Neural cell (in vitro differentiated cells): ENCODE measurements around the gene ERP44.

ENCODE experiments used
- CTCF ChIP-seq: fragments of 450-650 bp; IDR thresholded peaks from 2 replicates; pipeline ENCODE4 v1.5.1; 2014; ENCODE audit warnings: antibody characterized with exemption, mild to moderate bottlenecking, moderate library complexity; ENCODE audit not compliant: poor library complexity, severe bottlenecking
- EP300 ChIP-seq: fragments of 450-650 bp; conservative IDR thresholded peaks from 2 replicates; pipeline ENCODE4 v1.6.1; 2014; ENCODE audit warnings: antibody characterized with exemption, mild to moderate bottlenecking, moderate library complexity; ENCODE audit not compliant: poor library complexity, severe bottlenecking
- EZH2 ChIP-seq: fragments of 200-600, 300-800 bp; shearing (Covaris generic), sonication (generic); IDR thresholded peaks from 2 replicates; pipeline ENCODE4 v1.6.1; 2014; ENCODE audit warnings: antibody characterized with exemption, low read length, borderline replicate concordance, mild to moderate bottlenecking; ENCODE audit not compliant: insufficient read depth, poor library complexity, severe bottlenecking
- MXI1 ChIP-seq: fragments of 450-650 bp; conservative IDR thresholded peaks from 2 replicates; pipeline ENCODE4 v1.6.1; 2014; ENCODE audit warnings: antibody characterized with exemption, mild to moderate bottlenecking; ENCODE audit not compliant: poor library complexity, severe bottlenecking
- POLR2AphosphoS5 ChIP-seq: IDR thresholded peaks from 2 replicates; pipeline ENCODE4 v1.6.1; 2012
- RAD21 ChIP-seq: fragments of 450-650 bp; conservative IDR thresholded peaks from 2 replicates; pipeline ENCODE4 v1.6.1; 2014; ENCODE audit warnings: antibody characterized with exemption, mild to moderate bottlenecking, moderate library complexity
- REST ChIP-seq: IDR thresholded peaks from 2 replicates; pipeline ENCODE4 v1.6.1; 2012; ENCODE audit warnings: borderline replicate concordance
- SMC3 ChIP-seq: fragments of 450-650 bp; conservative IDR thresholded peaks from 2 replicates; pipeline ENCODE4 v1.6.1; 2014; ENCODE audit warnings: antibody characterized with exemption, mild to moderate bottlenecking, moderate library complexity; ENCODE audit not compliant: poor library complexity

- TF ChIP-seq CTCF (no peak), EP300 (no peak), POLR2AphosphoS5 (no peak), SMC3 (no peak), REST (no peak), RAD21 (no peak), MXI1 (no peak), EZH2 (no peak)
These were observed 12.4 kb upstream of the ERP44 start for GRCh38 chr9:100111235-100111634.
